Stimulated activated CD4-positive, alpha-beta T cell treated with anti-CD3 and anti-CD28 coated beads, Interleukin-2, amount 100 ng/mL, for 24 hours (primary cell): ENCODE measurements around the gene VDAC2.
"Not testable (repeated sequence)": the region's sequence is repeated elsewhere in the genome, so short reads cannot be mapped to it uniquely, and the experiment has no call there.

Experiments
- DNase-seq, 2 donors: peaks; one replicate each; pipeline ENCODE4 v3.0.0-alpha.2; 2020

Gene VDAC2

GRCh38 chr10:75201793-75202307 lies 8.7 kb upstream of the VDAC2 start:
- DNase-seq = no peak

- no peak for DNase-seq
Observed at GRCh38 chr10:75202321-75203045, 8.1 kb upstream of the VDAC2 start.

- DNase-seq = not testable (repeated sequence)
Observed at GRCh38 chr10:75203046-75203620, 7.5 kb upstream of the VDAC2 start.

- DNase-seq = no peak
Observed at GRCh38 chr10:75203724-75204123, 6.9 kb upstream of the VDAC2 start.

- DNase-seq = no peak
Observed at GRCh38 chr10:75205908-75206307, 4.7 kb upstream of the VDAC2 start.

- DNase-seq = not testable (repeated sequence)
Observed at GRCh38 chr10:75206638-75207037, 4.0 kb upstream of the VDAC2 start.

- DNase-seq = no peak
Observed at GRCh38 chr10:75207079-75207856, 3.3 kb upstream of the VDAC2 start.

GRCh38 chr10:75207857-75208144 lies 2.8 kb upstream of the VDAC2 start:
- no peak for DNase-seq

- no peak for DNase-seq
Observed at GRCh38 chr10:75208181-75208580, 2.4 kb upstream of the VDAC2 start.

GRCh38 chr10:75209086-75209920 lies 1.3 kb upstream of the VDAC2 start:
- no peak for DNase-seq

GRCh38 chr10:75209921-75210281 lies 695 bp upstream of the VDAC2 start:
- peak; percentile 78 to 80 for DNase-seq

- DNase-seq = peak; percentile 34 to 43
Observed at GRCh38 chr10:75211007-75211691, 553 bp downstream of the VDAC2 start.

GRCh38 chr10:75212343-75212742 lies 1.7 kb downstream of the VDAC2 start:
- DNase-seq = no peak

- no peak for DNase-seq
Observed at GRCh38 chr10:75220274-75220673, 9.7 kb downstream of the VDAC2 start.

GRCh38 chr10:75221492-75221891 lies 10.9 kb downstream of the VDAC2 start:
- not testable (repeated sequence) for DNase-seq

- no peak for DNase-seq
Observed at GRCh38 chr10:75223507-75223906, 12.9 kb downstream of the VDAC2 start.

GRCh38 chr10:75226095-75226494 lies 15.5 kb downstream of the VDAC2 start:
- no peak for DNase-seq

GRCh38 chr10:75226656-75227055 lies 16.1 kb downstream of the VDAC2 start:
- no peak for DNase-seq

GRCh38 chr10:75228278-75228677 lies 17.7 kb downstream of the VDAC2 start:
- DNase-seq = no peak

- DNase-seq = no peak
Observed at GRCh38 chr10:75228834-75229233, 18.2 kb downstream of the VDAC2 start.

- no peak for DNase-seq
Observed at GRCh38 chr10:75229971-75230370, 19.4 kb downstream of the VDAC2 start.

GRCh38 chr10:75230600-75231038 lies 20.0 kb downstream of the VDAC2 start:
- peak; percentile 95 to 96 for DNase-seq
